ENCODE measurements around the gene P2RX3.
"Not testable (repeated sequence)": the region's sequence is repeated elsewhere in the genome, so short reads cannot be mapped to it uniquely, and the experiment has no call there.

Gene P2RX3

GRCh38 chr11:57338142-57338541 lies at the start of gene P2RX3:
Gene P2RX3, plus strand, starts transcription at chr11:57338352. Its CDS starts 199 bp downstream, at chr11:57338551.
- no peak for DNase-seq (ENCODE audit: extremely low spot score)
- no peak for TF ChIP-seq CTCF (IDR thresholded peaks at IDR 0.05; ENCODE audit: control extremely low read depth, extremely low read depth, low read depth, missing control alignments)
- ChIA-PET POLR2A (no interaction called here), CTCF (interaction anchor here (1.0 to 3.7 kb wide), 10 partner anchors 8 to 306 kb away, joined by 3 to 28 read pairs (median 5); no protein-coding TSS in a partner anchor)

GRCh38 chr11:57288771-57289579 lies 49.2 kb upstream of the P2RX3 start:
- TF ChIP-seq CTCF (IDR thresholded peaks at IDR 0.05; ENCODE audit: control extremely low read depth, extremely low read depth, low read depth, missing control alignments), result no peak
- DNase-seq (ENCODE audit: extremely low spot score), result no peak
- ChIA-PET POLR2A (no interaction called here), CTCF (interaction anchor here (0.9 to 1.1 kb wide), 2 partner anchors 11 to 14 kb away, joined by 3 read pairs; no protein-coding TSS in a partner anchor)

- TF ChIP-seq CTCF (IDR thresholded peaks at IDR 0.05; ENCODE audit: control extremely low read depth, extremely low read depth, low read depth, missing control alignments), result no peak
- ChIA-PET POLR2A (no interaction called here), CTCF (no interaction called here)
- no peak for DNase-seq (ENCODE audit: extremely low spot score)
Measured at GRCh38 chr11:57290288-57290687, 47.9 kb upstream of the P2RX3 start.

- ChIA-PET POLR2A (no interaction called here), CTCF (interaction anchor here (1.2 to 1.3 kb wide), 2 partner anchors 9 to 17 kb away, joined by 3 to 4 read pairs; no protein-coding TSS in a partner anchor)
- no peak for TF ChIP-seq CTCF (IDR thresholded peaks at IDR 0.05; ENCODE audit: control extremely low read depth, extremely low read depth, low read depth, missing control alignments)
- DNase-seq (ENCODE audit: extremely low spot score), result no peak
Measured at GRCh38 chr11:57294225-57295131, 43.7 kb upstream of the P2RX3 start.

- POLR2A ChIA-PET, result not testable (repeated sequence)
- CTCF ChIA-PET, result interaction anchor here (1.2 kb wide), 1 partner anchor 16 kb away, joined by 4 read pairs; no protein-coding TSS in a partner anchor
Measured at GRCh38 chr11:57296205-57296604, 41.9 kb upstream of the P2RX3 start.

GRCh38 chr11:57297221-57297620 lies 40.9 kb upstream of the P2RX3 start:
- ChIA-PET POLR2A (no interaction called here), CTCF (no interaction called here)
- no peak for TF ChIP-seq CTCF (IDR thresholded peaks at IDR 0.05; ENCODE audit: control extremely low read depth, extremely low read depth, low read depth, missing control alignments)
- DNase-seq (ENCODE audit: extremely low spot score), result no peak

More at GRCh38 chr11:57296205-57296604, 41.9 kb upstream of the P2RX3 start:
- not testable (repeated sequence) for DNase-seq (ENCODE audit: extremely low spot score)
